GM12864 (cell line): ENCODE measurements around the gene TNC.

ENCODE experiments used
- DNase-seq: peaks from one replicate; pipeline ENCODE4 v3.0.0-alpha.2; 2011; ENCODE audit warnings: low read depth
- H3K4me3 ChIP-seq: 2 replicates; pipeline ENCODE4 v1.5.1; 2011; ENCODE audit warnings: mild to moderate bottlenecking, low read depth, low read length, control low read depth
- CTCF ChIP-seq: IDR thresholded peaks from 2 replicates; pipeline ENCODE4 v1.5.1; 2011; ENCODE audit warnings: low read depth, mild to moderate bottlenecking, moderate library complexity, low read length, control low read depth, inconsistent platforms; ENCODE audit errors: missing control alignments

The TNC gene

GRCh38 chr9:115117999-115118878 lies at the start of gene TNC:
Gene TNC (minus strand): TSS chr9:115118157. CDS start chr9:115091018, 27,139 bp downstream.
- TF ChIP-seq CTCF, result no peak
- H3K4me3 ChIP-seq, result no peak within 1 kb of the TSS

GRCh38 chr9:115167175-115167574 lies 49.2 kb upstream of the TNC start:
- TF ChIP-seq CTCF, result no peak
- no peak for DNase-seq
- H3K4me3 ChIP-seq, result no peak overlapping the region

More at GRCh38 chr9:115117999-115118878, at the start of gene TNC:
- no peak for DNase-seq

DNA sequence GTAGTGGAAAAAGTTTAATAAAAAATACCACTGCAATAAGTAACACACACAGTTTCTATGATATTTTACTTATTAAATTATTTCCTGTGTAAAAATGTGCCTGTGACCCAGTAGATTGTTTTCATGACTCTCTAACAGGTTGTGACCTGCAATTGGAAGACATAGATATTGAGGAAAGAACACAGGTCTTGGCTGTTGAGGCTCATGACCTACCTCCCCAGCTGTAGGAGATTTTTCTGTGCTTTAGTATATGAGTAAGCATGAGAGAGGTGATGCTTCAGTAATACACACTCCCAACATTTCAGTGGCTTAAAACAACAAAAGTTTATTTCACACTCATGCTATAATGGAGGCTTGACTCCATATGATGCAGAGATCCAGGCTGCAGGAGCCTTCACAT lies 47.3 kb upstream of the TNC start:
- no peak for TF ChIP-seq CTCF
- no peak overlapping the region for H3K4me3 ChIP-seq
- no peak for DNase-seq

DNA sequence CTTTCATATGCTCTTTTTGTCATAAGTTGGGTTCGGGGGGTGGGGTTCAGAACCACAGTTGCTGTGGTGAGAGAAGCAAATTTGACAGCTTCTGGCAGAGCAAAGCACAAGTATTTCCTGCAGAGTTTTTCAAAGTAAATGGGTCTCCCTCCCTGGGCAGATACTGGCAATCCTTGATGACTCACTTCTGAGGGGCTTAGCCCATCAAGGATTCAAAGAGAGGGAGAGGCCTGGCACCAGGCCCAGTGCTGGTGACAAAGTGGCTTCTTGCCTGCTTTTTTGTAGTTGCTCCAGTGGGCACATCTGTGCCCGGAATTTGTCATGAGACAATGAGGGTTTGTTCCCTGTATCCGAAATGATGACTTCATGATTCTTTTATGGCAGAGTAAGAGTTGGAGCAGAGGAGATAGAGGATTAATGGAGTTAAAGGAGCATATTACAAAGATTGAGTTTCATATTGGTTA lies 46.6 kb upstream of the TNC start:
- DNase-seq, result no peak
- H3K4me3 ChIP-seq, result no peak overlapping the region
- no peak for TF ChIP-seq CTCF

DNA sequence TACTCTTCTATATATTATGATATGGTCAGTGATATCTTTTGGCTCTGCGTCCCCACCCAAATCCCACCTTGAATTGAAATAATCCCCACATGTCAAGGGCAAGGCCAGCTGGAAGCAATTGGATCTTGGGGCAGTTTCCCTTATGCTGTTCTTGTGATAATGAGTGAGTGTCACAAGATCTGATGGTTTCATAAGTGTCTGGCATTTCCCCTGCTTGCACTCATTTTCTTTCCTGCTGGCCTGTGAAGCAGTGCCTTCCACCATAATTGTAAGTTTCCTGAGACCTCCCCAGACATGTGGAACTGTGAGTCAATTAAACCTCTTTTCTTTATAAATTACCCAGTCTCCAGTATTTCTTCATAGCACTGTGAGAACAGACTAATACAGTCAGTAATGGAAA lies 45.0 kb upstream of the TNC start:
- H3K4me3 ChIP-seq, result no peak overlapping the region
- no peak for DNase-seq
- TF ChIP-seq CTCF, result no peak

DNA sequence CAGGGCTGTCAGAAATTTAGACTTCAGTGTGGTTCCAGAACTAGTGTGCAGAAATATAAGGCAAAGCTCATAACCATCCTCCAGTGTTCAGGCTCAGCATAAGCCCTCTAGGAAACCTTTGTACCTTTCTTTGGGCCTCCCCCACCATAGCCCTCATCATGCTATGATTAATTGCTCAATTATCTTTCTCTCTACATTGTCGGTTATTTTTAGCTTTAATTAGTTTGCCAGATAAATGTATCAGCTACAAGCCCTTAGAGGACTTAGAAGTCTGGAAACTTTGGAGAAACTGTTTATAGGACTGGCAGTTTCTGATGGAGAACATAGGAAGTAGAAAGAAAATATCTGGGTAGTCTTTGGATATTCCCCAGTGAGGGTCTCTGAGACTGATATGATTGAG lies 43.5 kb upstream of the TNC start:
- no peak for DNase-seq
- no peak for TF ChIP-seq CTCF
- no peak overlapping the region for H3K4me3 ChIP-seq
